Activated T-cell treated with anti-CD3 and anti-CD28 coated beads, Interleukin-2, amount 50 U/mL, for 48 hours (primary cell): ENCODE measurements around the gene GALNT15.

Experiments
- DNase-seq, 2 experiments: peaks; one replicate each; pipeline ENCODE4 v3.0.0-alpha.2; 2020

GALNT15 gene

DNA sequence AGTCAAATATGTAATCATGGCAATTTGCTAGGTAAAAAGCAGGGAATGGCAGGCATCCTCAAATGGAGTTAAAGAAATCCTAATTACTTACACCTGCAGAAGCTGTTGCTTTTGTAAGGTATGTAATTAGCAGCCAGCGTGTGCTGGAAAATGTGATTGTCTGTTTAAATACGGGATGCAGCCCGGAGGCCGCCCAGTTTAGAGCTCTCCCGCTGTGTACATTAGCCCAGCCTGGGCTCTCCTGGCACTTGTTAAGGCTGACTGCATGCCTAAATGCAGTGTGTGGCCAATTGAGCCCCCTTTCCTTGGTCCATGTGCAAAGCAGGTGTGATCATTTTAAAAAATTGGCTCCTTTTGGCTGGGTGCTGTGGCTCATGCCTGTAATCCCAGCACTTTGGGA lies 81.2 kb downstream of the GALNT15 start:
- no peak for DNase-seq

DNA sequence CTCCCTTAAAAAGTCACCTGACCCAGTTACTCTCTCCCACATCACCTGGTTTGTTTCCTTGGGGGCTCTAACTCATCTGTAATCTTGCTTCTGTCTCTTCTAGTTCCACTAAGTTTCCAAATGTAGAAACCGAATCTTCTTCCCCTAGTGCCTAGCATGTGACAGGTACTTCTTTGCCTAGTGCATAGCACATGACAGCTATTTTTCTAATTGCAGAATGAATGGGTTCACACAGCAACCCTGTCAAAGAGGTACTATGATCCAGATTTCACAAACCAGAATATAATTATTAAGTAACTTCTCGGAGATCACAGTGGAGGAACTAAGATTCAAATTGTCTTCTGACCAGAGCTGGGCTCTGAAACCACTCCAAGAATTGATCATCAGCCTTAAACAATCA lies 82.8 kb downstream of the GALNT15 start:
- no peak for DNase-seq

DNA sequence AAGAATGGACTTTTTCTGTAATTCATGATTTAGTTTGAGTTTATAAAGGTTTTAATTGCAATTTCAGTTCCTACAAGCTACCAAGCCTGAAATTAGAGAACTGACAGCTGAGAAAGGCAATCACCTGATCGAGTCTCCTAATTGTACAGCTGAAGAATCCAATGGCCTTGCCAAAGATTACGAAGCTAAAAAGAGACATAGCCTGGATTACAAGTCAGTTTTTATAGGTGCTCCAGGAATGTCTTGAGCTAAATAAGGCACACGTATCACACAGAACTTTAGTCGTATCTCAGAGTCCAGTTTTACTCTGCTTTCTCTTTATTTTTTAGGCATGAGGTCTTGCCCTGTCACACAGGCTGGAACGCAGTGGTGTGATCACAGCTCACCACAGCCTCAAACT lies 83.7 kb downstream of the GALNT15 start:
- DNase-seq: no peak

DNA sequence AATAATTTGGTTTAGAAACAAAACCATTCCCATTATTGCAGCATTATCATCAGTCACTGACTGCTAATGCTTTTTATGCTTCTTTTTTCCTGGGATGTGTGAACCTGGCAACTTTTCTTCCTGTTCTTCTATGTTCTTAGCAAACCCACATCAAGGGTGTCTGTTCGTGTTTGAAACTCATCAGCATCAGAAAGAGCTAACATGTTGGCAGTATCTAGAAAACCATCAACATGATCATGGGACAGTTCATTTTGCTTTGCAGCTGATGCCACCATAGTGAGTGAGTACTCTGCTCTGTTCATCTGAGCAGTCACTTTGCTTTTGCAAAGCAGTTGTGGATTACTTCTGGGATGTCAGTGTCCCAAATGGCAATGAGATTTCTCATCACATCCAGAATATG lies 84.4 kb downstream of the GALNT15 start:
- DNase-seq: no peak

DNA sequence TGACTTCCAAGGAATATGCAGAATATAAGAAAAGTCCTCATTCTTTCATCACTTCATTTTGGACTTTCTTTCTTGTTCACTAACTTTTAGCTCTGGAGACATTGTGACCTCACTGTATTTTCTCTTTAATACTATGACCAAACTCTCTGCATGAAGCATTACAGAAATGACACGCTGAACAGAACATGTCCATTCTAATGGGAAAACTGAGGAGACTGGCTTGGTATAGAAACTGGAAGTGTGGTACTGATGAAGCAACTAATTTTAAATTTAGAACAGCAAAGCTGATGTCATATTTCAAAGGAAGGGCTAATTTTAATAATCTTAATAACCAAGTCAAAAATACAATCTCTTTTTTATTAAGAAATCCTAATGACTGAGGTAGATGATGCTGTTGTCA lies 85.6 kb downstream of the GALNT15 start:
- no peak for DNase-seq

DNA sequence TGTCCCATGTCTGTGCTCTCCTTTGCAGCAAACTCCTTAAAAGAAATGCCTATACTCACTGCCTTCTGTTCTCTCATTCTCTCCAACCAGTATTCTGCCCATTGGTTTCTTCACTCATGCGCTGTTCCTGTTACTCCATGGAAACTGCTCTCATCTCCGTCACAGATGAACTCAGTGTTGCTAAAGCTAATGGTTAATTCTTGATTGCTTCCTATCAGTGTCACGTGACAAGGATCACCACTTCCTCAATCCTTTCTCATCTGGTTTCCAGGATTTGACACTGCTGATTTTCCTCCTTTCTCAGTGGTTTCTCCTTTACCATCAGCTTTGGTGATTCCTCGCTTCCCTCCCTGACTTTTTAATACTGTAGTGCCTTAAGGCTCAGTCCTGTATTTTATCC lies 87.7 kb downstream of the GALNT15 start:
- DNase-seq: no peak

DNA sequence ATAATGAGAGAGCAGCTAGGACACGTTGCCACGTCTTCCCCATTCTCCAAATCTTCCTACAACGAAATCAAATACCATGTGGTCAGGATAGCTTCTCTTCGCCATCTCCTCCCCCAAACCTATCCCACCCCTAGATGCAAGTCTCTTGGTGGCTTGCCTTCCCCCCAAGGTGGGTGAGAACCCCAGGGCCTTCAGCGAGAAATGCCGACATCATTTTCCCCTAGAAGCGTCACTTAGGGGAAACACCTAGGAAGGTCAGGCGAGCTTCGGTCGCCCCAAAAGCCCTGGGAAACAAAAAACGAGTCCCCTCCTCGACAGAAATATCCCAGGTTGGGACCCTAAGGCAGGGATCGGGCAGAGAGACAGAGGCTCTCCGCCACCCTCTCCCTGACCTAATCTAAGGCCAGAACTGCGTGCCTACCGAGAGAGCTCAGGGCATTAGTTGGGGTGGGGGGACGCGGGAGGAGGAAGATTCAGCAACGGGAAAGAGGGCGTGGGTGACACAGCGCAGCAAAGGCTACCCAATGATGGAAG lies 89.8 kb downstream of the GALNT15 start:
- DNase-seq: no peak

DNA sequence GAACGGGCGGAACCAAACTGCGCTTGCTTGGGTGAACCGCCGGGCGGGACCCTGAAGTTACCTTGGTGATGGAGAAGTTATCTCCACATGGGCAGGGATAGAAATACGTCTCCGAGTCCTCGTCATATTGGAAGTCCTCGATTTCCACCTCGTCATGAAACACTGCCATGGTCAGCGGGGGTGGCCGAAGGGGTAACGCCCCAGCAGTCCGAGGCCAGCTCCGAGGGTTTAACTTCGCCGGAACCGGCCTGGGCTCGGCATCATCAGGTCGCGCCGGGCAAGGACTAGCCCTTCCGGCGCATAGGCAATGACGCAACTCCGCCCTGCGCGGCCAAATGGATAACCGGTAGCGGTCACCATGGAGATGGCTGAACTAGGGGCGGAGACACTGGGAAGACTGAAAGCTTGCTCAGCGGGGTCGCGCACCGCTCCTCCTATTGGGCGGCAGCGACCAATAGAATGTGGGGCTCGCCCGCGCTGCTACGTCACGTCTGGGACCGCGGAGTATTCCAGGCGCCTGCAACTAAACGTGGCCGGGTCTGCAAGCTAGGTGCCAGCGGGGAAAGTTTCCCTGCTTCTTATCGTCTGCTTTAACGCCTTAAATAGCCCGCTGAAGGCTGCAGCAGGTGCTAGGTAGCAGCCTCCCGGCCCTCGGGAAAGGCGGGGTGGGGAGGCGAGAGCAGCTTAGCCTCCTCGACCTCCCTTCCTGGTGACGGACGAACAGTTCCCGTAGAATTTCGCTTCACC lies 90.4 kb downstream of the GALNT15 start, which contains the start of the genes DPH3 and OXNAD1:
TSS of gene DPH3 (minus strand) at position 236 of the 747 bp plus-strand sequence. CDS start at position 169, 67 bp downstream.
TSS of gene OXNAD1 (plus strand) at position 505 of the 747 bp plus-strand sequence. CDS start 5,741 bp downstream, outside the sequence.
- peak; percentile 99 to 100 for DNase-seq

DNA sequence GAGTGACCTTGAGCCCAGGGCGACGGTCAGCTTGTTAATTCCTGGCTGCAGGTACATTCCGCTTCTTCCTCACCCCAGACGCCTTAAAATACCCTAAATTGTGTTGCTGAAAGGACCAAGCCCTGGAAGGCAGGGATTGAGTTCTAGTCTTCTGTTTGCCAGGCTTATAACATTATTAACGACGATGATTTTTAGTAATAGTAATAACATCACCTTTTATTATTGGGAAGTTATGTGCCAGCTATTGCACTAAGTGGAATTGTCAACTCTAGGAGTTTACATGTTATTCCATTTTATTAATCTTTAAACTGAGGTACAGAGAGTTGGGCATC lies 90.9 kb downstream of the GALNT15 start:
- DNase-seq: no peak

DNA sequence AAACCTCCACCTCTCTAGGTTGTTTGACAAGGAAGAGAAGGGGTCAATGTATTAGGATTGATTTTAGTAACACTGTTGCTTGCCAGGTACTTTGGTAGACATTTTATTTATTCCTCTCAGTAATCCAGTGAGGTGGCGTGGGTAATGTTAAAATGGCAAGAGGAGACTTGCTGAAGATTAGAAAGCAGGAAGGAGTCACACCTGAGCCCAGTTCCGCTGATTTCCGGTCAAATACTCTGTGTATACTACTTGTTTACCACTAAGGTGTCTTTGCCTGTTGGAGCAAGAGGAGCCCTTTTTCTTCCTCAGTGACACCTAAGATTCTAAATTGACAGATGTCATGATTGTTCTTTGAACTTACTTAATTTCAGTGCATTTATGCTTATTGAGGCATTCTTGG lies 92.2 kb downstream of the GALNT15 start:
- DNase-seq: no peak

DNA sequence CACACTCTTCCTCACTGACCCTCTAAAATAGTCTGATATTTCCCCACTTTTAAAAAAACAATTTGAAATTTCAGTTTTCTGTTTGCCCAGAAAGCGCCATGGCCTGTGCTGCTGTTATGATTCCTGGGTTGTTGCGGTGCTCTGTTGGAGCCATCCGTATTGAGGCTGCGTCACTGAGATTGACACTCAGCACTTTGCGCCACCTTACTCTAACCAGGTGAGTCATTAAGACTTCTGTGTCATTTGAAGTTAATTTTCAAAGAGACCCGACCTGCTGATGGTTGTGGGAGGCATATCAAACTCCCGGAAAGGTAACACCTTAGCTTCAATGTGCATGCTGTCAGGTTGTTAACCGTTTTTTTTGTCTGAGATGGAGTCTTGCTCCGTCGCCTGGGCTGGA lies 96.4 kb downstream of the GALNT15 start:
- DNase-seq: no peak

DNA sequence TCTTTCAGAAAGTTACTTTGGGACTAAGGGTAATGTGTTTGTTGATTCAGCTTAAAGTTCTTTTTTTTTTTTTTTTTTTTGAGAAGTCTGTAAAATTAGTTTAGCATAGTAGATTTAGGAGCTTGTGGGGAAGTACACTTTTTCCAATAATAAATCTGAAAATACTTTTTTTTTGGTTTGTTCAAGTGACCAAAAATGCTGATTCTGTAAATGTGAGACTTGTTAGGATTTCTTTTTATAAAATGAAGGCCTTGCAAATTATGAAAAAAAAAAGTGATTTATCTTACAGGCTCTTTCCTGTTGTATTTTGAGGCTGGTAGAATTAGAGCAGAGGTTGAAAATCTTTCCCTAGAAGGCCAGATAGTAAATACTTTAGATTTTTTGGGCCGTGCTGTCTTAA lies 98.1 kb downstream of the GALNT15 start:
- DNase-seq: no peak

DNA sequence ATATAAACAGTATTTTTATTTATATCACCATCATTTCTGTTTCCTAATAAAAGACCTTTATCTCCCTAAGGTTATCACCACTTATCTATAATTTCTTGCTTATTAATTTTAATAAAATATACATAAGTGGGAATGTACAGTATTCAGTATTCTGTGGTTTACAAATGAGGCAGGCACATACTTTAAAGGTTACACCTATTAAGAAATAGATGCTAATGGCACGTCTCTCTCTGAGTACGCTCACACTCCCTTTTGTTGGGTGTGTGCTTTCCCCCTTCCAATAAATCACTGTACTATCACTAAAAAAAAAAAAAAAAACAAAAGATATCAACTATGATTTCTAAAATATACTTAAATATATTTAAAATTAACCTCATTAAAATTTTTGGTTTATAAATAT lies 99.4 kb downstream of the GALNT15 start:
- no peak for DNase-seq

DNA sequence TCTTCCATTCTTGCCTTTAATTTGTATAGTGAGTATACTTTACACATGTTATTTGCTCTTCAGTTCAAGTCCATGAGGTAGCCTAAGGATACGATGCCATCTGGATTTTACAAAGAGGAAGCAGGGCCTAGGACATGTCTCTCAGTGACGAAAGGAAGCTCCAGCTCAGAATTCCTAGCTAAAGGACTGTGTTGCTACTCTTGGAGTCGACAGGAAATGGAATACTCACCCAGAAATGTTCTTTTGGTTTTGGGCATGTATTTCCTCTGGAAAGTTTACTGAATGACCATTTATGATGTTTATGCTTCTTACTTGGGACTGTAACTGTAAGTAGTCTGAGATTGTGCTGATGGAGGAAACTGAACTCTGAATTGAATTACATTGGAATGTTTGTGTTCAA lies 103.0 kb downstream of the GALNT15 start:
- no peak for DNase-seq

DNA sequence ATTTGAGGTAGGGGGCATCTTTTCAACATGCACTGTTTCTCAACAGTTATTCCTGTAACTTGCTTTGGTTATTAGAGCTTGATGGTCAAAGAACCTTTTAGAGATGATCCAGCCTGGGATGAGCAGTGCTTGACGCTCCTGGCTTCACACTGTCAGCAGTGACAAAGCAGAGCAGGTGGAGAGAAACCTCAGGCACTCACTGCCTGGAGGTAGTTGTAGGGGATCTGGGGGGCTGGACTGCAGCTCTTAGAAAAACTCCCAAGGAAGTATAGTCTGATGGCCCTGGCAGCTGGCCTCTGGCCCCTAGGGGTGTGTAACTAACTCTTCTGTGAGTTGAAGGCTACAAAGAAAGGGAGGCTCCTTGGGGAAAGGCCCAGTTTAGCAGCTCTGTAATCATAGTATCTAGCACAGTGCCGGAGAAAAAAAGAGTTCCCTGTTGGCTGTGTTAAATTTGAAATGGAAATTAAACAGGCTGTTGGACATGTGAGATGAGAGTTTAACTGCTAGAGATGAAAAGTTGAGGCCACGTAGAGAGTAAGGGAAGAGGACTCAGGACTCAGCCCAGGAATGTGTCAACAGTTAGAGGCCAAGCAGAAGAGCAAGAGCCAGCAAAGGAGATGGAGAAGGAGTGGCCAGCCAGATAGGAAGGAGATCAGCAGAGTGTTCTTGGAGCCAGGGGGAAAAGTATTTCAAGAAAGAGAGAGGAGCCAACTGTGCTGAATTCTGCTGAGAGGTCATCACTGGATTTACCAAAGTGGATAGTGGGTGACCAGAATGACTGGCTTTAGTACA lies 104.7 kb downstream of the GALNT15 start:
- DNase-seq: no peak

DNA sequence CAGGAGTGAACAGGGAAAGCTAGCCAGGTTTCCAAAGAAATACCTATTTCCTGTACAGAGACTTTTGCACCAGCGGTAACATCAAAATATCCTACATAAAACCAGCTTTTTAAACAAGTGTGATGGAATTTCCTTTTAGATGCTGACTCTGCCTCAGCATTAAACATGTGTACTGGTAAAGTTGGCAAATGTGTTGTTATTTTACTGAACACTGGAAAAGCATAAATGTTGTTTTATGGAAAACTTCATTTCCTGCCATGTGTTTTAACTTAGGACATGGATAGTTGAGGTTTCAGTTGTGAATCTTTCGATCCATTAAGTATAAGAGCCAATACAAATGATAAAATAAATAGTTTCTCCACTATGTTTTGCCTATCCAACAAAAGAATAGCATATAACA lies 106.2 kb downstream of the GALNT15 start:
- no peak for DNase-seq
